Inflammatory macrophage (primary cell): ENCODE data around the gene ARL8A.
A peak's percentile ranks its signal among the peaks of the same experiment; 100 is the strongest.
"Not testable (repeated sequence)": the region's sequence is repeated elsewhere in the genome, so short reads cannot be mapped to it uniquely, and the experiment has no call there.

Experiments used
- DNase-seq, 2 donors: peaks; one replicate each; pipeline ENCODE4 v3.0.0-alpha.2; 2020 to 2022

Gene ARL8A

DNA sequence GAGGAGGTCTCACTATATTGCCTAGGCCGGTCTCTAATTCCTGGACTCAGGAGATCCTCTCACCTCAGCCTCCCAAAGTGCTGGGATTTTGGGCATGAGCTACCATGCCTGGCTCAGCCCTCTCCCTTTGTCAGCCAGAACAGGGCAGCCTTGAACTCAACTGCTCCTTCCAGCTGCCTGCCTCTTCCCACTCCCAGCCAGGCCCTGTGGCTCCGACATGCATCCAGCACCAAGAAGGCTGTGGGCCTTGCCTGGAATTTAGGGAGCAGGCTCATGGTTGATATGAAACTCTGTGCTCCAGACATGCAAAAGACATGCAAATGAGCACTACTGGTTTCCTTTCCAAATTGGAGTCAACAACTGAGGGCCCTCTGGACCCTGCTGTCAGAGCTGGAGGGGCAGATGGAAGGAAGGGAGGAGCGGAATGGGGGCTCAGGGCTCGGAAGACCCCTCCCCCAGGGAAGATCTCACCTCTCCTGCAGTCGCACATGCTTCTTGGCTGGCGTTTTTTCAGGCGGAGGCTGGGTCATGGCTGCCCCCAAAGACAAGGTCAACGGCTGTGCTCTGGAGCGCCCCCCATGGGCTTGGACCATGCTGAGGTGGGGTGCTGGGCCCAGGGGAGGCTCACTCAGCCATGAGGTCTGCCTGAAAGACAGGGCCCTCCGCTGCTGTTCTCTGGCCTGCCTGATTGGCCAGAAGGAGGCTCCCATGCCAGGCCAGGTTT, 14.4 kb upstream of the ARL8A start:
- no peak for DNase-seq

DNA sequence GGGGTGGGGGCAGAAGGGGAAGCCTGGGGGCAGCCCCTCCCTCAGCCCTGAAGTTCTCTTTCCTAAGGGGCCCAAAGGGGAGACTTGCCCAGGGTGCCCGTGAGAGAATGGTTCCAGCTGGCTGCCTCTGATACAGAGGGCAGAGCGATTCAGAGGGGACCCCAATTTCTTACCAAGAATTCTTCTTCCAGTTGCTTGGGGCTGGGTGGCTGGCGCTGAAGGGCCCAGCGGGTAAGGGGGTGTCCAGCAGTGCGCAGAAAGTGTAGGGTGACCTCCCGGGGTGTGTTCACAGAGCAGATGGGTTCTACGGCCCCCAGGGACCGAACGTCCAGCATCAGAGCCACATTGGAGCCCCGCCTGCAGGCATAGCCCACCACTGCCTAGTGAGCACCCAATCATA, 13.4 kb upstream of the ARL8A start:
- DNase-seq = no peak

DNA sequence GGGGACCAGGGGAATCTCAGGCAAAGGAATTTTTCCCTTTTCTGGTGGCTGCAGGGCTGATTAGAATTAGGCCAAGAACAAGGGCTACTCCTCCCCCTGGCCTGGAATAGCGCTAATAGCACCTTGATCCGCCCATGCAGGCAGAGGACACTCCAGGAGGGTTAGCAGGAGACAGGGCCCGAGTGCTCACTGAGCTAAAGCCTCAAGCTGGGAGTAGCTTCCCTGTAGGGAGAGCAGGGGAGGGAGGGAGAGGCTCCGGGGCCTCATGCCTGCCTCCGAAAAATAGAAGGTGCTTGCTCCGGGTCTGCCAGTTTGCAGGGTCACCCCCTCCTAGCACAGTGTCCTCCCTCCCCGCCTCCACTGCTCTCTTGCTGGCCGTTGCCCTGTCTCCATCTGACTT, 12.1 kb upstream of the ARL8A start:
- no peak for DNase-seq

DNA sequence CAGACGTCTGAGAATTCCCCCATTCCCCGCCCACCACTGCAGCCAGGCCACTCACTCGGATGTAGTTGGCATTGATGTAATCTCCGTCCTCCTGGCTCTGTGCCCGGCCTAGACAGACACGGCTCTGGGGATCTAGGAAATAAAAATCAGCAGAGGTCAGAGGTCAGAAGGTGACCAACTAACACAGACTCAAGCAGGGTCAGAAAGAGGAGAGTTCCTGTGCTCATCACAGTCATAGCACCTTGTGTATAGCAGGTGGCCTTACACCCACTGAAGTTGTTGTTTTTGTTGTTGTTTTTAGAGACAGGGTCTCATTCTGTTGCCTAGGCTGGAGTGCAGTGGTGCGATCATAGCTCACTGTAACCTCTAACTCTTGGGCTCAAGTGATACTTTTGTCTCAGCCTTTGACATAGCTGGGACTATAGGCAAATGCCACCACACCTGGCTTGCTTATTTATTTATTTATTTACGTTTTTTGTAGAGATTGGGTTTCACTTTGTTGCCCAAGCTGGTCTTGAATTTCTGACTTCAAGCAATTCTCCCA, 11.0 kb upstream of the ARL8A start:
- peak; percentile 80 to 87 for DNase-seq

DNA sequence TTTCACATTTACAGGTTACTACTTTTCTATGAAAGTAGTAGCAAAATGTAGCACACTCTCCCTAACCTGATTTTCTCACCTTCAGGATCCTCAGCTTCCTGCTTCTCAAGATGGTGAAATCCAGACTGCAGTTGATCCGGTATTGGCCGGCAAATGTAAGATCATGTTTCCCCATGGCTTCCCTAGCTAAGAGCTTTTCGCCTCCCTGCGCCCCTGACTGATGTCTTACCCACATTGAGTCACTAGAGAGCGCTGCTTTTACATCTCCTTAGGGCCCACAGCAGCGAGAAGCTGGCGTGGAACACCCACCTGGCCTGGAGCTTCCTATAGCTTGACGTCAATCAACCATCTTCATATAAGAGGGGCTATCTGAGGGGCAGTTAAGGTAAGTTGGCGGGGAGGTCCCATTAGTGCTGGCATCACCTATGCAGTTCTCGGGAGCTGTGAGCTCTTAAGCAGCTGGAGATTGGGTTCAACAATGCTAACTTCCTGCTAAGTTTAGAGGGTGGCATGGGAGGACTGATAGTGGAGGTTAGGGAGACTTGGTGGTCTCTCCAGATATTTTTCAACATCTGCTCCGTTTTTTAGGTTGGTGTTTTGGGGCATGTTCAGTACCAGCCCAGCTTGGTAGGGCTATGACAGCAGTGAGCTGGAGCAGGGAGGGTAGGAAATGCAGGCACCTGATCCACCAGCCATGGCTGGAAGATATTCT, 10.4 kb upstream of the ARL8A start:
- peak; percentile 51 to 64 for DNase-seq

DNA sequence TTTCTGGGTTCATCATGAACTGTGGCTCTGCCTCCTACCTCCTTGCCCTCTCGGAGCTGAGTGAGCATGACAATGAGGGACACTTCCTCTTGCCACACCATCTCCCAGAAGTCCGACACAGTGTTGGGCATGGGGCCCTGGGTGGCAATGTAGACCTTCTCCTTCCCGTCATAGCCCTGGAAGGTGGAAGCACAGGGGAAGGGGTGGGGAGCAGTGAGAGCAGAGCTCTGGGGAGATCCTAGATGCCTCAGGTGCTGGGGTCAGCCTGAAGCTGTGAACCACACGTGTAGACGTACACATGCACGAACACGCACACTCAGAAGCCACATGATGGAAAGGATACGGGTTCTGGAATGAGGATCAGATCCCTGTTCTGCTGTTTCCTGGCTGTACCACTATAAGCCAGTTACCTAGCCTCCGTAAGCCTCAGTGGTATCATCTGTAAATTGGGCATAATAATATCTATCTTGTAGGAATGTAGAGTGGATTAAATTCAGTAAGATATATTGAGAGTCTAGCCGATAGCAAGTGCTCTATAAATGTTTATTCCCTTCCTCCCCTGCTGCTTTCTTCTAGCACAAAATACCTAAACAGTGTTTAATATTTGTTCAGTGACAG, 9.7 kb upstream of the ARL8A start:
- no peak for DNase-seq

DNA sequence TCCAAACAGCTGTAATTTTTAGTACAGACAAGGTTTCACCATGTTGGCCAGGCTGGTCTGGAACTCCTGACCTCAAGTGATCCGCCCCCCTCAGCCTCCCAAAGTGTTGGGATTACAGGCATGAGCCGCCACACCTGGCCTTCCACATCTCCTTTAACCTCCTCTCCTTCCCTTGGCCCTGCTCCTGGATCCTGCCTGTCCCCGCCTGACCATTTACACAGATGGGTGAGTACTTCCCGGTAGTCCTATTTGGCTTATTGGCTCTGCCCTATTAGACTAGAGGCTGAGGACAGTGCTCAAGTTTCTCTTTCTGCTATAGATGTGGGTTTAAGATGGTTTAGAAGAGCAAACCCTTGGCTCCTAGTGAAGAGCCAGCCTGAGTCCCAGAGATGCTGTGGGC, 8.7 kb upstream of the ARL8A start:
- DNase-seq = no peak

DNA sequence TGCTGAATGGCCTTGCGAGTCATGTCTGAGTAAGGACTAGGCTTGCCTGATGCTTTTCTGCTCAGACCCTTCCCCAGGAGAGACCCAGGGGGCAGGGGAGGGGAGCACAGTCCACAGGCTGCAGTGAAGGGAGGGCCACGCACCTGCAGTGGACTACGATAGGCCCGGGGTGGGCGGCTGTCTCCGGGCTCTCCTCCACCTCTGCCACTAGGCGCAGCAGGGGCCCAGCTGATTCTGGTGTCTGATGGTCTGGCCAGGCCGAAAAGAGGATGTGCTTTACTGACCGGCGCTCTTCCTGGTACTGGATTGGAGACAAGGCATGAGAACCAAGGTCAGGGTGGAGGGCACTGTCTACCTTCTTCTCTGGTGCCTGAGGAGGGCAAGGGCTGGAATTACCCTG, 7.9 kb upstream of the ARL8A start:
- no peak for DNase-seq

DNA sequence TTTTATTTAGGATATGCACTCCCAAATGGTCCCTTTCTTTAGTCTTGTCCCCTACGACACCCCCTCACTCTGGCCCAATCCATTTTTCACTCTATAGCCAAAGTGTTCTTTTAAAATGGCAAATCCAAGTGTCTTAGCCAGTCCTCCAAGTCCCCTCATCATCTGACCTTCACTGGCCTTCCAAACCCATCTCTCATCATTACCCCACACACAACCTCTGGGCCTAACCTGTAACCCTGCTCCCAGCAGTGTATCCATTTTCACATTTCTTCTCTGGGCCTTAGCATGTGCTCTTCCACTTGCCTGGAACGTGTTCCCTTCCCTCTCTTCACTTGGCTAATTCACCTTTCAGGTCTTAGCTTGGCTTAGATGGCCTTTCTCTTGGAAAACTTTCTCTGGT, 6.5 kb upstream of the ARL8A start:
- DNase-seq = no peak

DNA sequence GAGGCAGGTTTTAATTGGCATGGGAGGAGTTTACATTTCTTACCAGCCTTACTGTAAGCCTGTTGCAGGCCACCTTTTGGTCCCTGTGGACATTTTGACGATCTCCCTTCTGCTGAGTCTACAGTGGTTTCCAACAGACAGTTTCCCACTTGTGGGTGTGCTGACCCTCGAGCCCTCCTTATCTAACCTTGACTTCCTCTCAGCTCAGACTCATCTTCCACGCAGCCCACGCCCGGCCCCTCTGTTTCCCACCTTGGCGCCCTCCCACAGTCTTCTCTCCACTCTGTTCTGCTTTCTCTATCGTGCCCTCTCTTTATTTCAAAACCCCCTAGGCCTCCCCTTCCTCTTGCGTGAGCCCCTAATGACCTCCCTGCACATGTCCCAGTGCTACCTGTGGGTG, 6.1 kb upstream of the ARL8A start:
- DNase-seq = no peak

DNA sequence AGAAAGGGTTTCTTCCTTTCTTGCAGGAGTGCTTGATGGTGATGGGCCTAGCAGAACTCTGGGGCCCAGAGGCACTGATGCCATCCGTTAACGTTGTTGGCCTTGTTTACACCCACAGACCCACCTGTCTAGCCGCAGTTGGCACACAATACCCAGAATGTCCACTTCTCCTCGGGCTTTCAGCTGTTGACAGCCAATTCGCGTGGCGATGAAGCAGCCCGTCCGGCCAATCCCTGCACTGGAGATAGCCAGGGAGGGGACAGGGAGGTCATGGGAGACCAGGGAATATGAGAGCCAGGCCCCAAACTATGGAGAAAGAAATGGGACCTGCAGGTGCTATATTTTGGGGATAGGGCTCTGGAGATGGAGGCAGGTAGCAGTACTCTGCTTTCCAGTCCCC, 5.7 kb upstream of the ARL8A start:
- DNase-seq = no peak

DNA sequence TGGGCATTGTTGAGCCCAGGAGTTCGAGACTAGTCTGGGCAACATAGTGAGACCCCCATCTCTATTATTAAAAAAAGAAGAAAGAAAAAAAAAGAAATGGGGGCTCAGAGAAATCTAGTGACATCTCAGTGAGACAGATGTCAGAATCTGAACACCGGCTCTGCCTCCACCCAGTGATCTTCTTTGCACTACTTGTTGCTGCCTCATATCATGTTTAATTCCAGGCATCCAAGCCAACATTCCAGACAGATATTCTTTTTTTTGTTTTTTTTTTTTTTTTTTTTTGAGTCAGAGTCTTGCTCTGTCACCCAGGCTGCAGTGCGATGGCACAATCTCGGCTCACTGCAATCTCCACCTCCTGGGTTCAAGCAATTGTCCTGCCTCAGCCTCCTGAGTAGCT, 5.0 kb upstream of the ARL8A start:
- DNase-seq = no peak

DNA sequence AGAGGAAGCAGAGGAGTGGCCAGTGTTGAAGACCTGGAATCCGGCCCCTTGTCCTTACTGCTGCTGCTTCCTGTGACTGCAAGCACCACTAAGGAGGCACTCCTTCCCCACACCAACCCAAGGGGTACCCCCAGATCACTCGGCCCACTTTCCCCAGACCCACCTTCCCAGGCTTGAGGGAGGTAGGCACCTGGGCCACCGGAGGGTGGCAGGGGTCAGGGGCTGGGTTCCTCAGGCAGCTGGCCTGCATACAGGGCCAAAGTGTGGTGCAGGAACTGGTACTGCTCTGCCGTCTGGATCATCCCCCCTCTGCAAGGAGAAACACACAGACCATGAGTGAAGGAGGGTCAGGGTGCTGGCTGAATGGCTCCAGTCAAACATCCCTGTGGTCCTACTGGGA, 3.9 kb upstream of the ARL8A start:
- DNase-seq = no peak

DNA sequence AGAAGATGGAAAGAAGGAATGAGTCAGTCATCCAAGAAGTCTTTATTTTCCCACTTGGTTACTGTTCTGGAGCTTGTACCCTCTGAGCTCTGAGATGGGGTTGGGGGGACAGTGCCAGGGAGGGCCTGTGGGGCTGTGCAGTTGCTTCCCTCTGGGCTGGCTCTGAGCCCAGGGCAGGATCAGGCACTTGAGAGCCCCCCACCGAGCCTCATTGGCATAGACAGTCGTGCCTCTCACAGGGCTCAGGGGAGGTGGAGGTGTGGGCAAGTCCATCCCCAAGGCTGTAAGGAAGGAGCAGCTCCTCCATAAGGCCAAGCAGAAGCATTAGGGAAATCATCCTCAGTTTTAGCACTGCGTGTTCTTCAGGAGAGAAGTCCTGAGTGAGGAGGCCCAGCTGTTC, 2.5 kb upstream of the ARL8A start:
- DNase-seq = no peak

DNA sequence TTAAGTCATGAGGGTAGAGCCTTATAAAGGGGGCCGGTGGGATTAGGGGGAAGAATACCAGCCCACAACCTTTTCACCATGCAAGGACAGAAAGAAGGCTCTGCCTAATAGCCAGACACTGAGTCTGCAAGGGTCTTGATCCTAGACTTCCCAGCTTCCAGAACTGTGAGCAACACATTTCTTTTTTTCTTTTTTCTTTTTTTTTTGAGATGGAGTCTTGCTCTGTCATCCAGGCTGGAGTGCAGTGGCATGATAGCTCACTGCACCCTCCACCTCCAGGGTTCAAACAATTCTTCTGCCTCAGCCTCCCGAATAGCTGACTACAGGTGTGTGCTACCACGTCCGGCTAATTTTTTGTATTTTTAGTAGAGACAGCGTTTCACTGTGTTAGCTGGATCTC, 1.7 kb upstream of the ARL8A start:
- no peak for DNase-seq

DNA sequence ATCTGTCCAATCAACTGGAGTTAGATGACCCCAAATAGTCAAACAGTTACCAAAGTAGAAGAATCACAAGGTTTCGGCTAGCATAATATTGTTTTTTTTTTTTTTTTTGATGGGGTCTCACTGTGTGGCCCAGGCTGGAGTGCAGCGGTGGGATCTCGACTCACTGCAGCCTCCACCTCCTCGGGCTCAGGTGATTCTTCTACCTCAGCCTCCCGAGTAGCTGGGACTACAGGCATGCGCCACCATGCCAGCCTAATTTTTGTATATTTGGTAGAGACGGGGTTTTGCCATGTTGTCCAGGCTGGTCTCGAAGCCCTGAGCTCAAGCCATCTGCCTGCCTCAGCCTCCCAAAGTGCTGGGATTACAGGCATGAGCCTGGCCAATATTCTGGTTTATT, 1.2 kb upstream of the ARL8A start:
- DNase-seq = not testable (repeated sequence)

DNA sequence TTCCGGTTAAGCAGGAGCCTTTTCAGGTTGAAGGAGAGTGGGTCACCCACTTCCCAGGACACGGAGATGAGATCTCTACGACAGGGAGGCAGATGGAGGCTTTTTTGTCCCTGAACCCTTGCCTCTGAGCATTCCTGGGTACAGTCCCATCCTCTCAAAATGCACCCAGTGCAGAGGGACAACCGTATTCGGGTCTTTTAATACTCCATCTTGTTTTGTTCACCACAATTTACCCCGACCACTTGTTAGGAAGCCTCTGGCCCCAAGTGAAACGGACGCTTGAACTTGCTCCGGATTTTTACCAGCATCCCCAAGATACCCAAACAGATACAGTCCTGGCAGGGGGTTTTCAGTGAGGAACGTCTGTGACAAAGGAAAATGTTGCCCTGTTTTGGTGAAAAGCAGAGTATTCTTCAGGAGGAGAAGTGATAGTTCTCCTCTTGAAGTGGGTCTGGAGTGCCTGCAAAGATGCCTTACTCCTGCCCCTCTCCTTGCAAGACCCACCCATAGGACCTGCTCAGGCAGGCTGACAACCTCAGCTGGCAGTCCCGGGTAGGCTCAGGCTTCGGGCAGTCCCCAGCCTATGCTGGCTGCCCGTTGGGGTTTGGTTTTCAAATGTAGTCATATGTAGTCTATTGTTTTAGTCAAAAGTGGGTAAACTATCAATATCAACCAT, 669 bp upstream of the ARL8A start:
- DNase-seq = no peak

DNA sequence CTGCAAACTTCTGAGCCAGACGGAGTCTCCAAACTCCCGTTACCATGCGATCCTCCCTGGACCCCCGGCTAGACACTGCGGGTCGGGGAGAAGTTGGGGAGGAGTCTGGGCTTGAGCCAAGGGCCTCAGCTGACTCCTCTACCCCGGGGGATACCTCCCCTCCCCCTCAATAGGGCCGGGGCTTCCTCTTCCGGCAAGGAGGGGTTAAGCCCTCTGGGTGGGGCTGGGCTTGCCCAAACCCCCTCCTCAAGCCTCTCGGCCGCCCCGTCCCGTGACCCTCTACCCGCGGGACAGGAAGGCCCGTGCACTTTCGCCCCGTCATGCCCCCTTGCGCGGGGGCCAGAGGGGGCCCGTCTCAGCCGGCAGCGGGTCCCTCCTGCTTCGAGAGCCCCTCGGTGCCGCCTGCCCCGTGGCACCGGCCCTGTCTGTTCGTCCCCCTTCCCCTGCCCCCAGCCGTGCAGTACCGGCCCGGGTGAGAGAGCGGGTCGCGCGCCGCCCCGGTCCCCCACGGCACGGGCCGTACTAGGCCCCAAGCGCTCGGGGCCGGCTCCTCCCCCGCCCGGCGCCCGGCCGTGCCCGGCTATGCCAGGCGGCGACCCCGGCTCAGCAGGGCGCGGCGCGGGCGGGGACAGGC, 652 bp downstream of the ARL8A start:
- peak; percentile 51 to 54 for DNase-seq

DNA sequence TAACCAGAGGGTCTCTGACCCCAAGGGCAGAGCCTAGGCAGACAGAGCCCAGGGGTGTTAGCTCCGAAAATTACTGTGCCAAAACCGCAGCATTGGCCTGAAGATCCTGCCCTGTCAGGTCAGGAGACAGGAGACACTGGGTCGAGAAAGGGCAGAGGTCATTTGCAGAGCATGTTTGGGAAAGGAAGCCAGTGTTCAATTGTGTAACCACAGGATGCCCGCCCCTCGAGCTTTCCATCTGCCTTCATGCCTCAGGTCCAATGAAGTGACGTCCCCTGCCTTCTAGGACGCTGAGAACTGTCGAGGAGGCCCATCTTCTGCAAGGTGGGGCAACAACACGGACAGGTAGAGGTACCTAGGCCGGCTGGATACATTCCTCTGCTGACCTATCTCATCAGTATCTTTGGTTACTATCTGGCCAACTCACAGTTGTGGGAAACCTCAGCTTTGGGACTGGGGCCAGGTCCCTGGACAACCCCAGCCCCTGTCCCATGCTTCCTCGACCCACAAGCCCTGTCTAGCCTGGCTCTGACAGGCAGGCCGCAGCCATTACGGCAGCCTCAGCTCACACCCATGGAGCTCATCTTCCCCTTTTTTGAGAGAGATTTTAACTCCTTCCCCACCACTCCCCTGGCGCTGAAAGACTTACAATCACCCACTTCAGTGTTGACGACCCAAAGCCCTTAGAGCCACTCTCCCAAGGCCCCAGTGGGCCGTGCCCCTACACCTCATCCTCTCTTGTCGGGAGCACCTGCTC, 1.3 kb downstream of the ARL8A start:
- DNase-seq = peak; percentile 75 to 77

DNA sequence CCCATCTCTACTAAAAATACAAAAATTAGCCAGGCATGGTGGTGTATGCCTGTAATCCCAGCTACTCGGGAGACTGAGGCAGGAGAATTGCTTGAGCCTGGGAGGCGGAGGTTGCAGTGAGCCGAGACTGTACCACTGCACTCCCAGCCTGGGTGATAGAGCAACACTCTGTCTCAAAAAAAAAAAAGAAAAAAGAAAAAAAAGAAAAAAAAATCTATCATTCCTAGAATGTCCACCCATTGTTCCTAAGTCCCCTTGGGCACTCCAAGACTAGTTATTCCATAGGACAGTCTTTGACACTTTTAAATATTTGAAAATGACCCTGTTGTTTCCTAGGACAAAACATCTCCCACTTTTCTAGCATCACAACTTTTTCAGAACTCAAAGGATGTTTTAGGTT, 3.1 kb downstream of the ARL8A start:
- not testable (repeated sequence) for DNase-seq

DNA sequence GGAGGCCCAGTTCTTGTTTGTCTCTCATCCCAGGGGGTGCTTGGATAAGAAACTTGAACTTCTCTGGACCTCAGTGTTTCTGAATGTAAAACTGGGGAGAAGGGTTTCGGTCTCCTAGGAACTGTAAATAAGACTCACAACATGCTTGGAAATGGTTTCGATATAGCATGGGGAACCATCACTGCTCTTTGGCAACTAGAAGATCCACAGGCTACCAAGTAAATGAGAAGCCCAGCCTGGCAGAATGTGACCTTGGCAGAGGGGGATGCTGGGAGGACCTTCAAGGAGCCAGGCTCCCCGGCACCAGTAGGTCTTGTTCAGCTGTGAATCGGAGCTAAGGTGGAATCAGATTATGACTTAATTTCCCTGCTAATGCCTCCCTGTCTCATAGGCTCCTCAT, 3.7 kb downstream of the ARL8A start:
- no peak for DNase-seq

DNA sequence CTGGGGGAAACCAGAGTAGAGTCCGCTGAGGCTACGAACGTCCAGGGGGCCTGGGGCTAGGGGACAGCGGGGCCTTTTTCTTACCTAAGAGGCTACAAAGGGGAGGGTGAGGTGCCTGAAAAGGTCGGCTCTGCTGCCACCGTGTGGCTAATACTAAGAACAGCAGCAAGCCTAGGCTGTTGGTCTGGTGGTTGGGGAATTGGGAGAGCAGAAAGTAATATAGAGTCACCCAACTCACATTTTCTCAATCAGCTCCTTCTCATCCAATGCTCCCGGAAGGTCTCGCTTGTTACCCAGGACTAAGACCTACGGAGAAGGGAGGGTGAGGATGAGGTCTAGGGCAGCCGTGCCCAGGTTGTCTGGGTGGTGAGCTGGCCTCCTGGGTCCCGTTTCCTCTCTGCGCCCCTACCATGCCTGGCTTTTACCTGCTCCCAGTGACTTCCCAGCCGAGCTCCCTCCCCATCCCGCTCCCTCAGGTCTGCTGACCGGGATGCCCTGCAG, 9.3 kb downstream of the ARL8A start:
- DNase-seq = peak; percentile 59 to 71
